Astrocyte (in vitro differentiated cells and primary cell): ENCODE data around the gene DBX2.

ENCODE experiments used
- CTCF ChIP-seq: IDR thresholded peaks from 2 replicates; pipeline ENCODE4 v1.5.1; 2011; ENCODE audit warnings: low read depth, mild to moderate bottlenecking, inconsistent platforms, low read length, moderate library complexity; ENCODE audit not compliant: insufficient read depth
- EZH2 ChIP-seq: IDR thresholded peaks from 2 replicates; pipeline ENCODE4 v1.6.1; 2012; ENCODE audit warnings: mild to moderate bottlenecking, low read length, inconsistent platforms; ENCODE audit not compliant: insufficient read depth

DNA sequence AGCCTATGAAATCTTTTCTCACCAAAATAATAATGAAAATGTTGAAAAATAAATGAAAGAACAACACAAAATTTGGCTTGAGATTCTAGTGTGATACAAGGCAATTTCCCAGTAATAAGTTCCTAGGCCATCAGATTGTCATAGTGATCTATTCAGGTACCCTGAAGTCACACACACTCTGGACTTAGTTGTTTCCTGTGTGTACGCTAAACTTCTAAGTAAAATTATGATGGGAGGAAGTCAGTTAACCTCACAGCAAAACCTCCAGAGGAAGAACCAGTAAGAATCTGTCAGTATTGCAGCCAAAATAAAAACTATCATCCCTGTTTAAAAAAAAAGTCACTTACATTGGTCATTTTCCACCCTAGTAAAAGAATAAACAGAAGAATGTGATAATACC is 81.9 kb downstream of the DBX2 start:
- TF ChIP-seq CTCF (no peak), EZH2 (no peak)
